Astrocyte of the cerebellum (primary cell): ENCODE data around the gene PROSER3.

Experiments used
- DNase-seq: peaks from one replicate; pipeline ENCODE4 v3.0.0-alpha.2; 2011; ENCODE audit warnings: low read depth
- H3K4me3 ChIP-seq: 2 replicates; pipeline ENCODE4 v1.5.1; 2011; ENCODE audit warnings: mild to moderate bottlenecking, low read depth, low read length, moderate library complexity
- CTCF ChIP-seq: IDR thresholded peaks from 2 replicates; pipeline ENCODE4 v1.5.1; 2012; ENCODE audit warnings: low read length, low read depth, moderate library complexity, mild to moderate bottlenecking; ENCODE audit errors: missing control alignments
- in situ Hi-C: cut with HindIII; loops from 2 replicates; pipeline ENCODE4 v1.10.0; 2017; ENCODE audit warnings: low sequenced_read_pairs

PROSER3 gene

GRCh38 chr19:35813043-35813890, 55.3 kb downstream of the PROSER3 start:
- DNase-seq: no peak
- no peak overlapping the region for H3K4me3 ChIP-seq
- TF ChIP-seq CTCF: no peak
- in situ Hi-C loops: no loop called here

GRCh38 chr19:35816262-35816661, 58.3 kb downstream of the PROSER3 start:
- no peak overlapping the region for H3K4me3 ChIP-seq
- no peak for TF ChIP-seq CTCF
- in situ Hi-C loops: no loop called here
- DNase-seq: no peak

- H3K4me3 ChIP-seq: no peak overlapping the region
- no peak for DNase-seq
- TF ChIP-seq CTCF: no peak
- in situ Hi-C loops: no loop called here
Measured at GRCh38 chr19:35816846-35817245, 58.9 kb downstream of the PROSER3 start.

GRCh38 chr19:35818445-35818844, 60.5 kb downstream of the PROSER3 start:
- no peak for TF ChIP-seq CTCF
- in situ Hi-C loops: no loop called here
- H3K4me3 ChIP-seq: no peak overlapping the region
- DNase-seq: no peak
